HepG2 (cell line): Measurements from ENCODE around the gene SERINC5. TPM values are rescaled to one million over a fixed set of nuclear protein-coding genes. Genes with fewer than 3 reads are reported as not detected.
A peak's percentile ranks its signal among the peaks of the same experiment; 100 is the strongest.

Source experiments
- ATAC-seq: fragments of 200-7000 bp; cut with Tn5 transposase; 3 replicates; pipeline ENCODE4 v1.9.1; 2020; ENCODE audit warnings: mild to moderate bottlenecking, moderate library complexity
- BruUV-seq: library from RNA; stranded (reverse); fragments of 400-500 nt; replicated peaks from 2 replicates; lab custom pipeline; 2021; lab: Mats Ljungman, UMichigan
- CTCF ChIA-PET: fragments of 300-600 bp; formaldehyde crosslinking; extraction: SDS; loops from one replicate; lab custom pipeline; 2021; ENCODE audit warnings: low total read pairs, inconsistent platforms, low intra/inter-chr PET ratio; lab: Yijun Ruan, JAX
- POLR2A ChIA-PET: fragments of 350-600 bp; sonication (Branson Sonifier 250); formaldehyde crosslinking; loops from one replicate; lab custom pipeline; 2020; ENCODE audit warnings: antibody characterized with exemption, inconsistent platforms; lab: Yijun Ruan, JAX
- DNase-seq: peaks from one replicate; pipeline ENCODE4 v3.0.0-alpha.2; 2015; ENCODE audit warnings: low spot score
- FAIRE-seq: peaks from 3 replicates; lab custom pipeline; 2011; peaks lifted over from hg19 to GRCh38; lab: Jason Lieb, UNC
- H2AFZ ChIP-seq: one replicate; pipeline ENCODE4 v1.6.1; 2011; ENCODE audit warnings: low read length, inconsistent platforms
- H3K27ac ChIP-seq: fragments of 300-600 bp; 3 replicates; pipeline ENCODE4 v1.8.0; 2011; ENCODE audit warnings: mixed run types, mild to moderate bottlenecking, mixed read lengths, low read length, inconsistent platforms; ENCODE audit not compliant: insufficient read depth; ENCODE audit errors: extremely low read length
- H3K27me3 ChIP-seq, 2 experiments: fragments of 200-600 bp in 1 of 2; 2 replicates in 1 of 2; 3 replicates in 1 of 2; pipeline versions ENCODE4 v1.6.0 to v1.8.0; 2011; ENCODE audit warnings: low read length in 2 of 2, mild to moderate bottlenecking in 2 of 2, moderate library complexity in 2 of 2, inconsistent platforms in 1 of 2; ENCODE audit not compliant: insufficient read depth in 2 of 2, control insufficient read depth in 1 of 2
- H3K36me3 ChIP-seq, 2 experiments: fragments of 200-600 bp in 1 of 2; replicated peaks in 1 of 2; 2 replicates in 1 of 2; 3 replicates in 1 of 2; pipeline versions ENCODE4 v1.5.1 to v1.8.0; 2011; ENCODE audit warnings: low read length in 2 of 2, inconsistent platforms in 1 of 2; ENCODE audit not compliant: insufficient read depth in 2 of 2, control insufficient read depth in 1 of 2
- H3K4me1 ChIP-seq: 2 replicates; pipeline ENCODE4 v1.5.1; 2012; ENCODE audit warnings: low read length, inconsistent platforms; ENCODE audit not compliant: insufficient read depth
- H3K4me2 ChIP-seq: 2 replicates; pipeline ENCODE4 v1.6.0; 2011; ENCODE audit warnings: low read depth, low read length, inconsistent platforms
- H3K4me3 ChIP-seq, 3 experiments: fragments of 200-600 bp in 1 of 3; sonication (generic), shearing (Covaris generic) in 1 of 3; replicated peaks in 1 of 3; 2 replicates each; pipeline ENCODE4 v1.5.1; 2011 to 2016; ENCODE audit warnings: low read length in 3 of 3, inconsistent platforms in 2 of 3, low read depth in 2 of 3, mild to moderate bottlenecking in 2 of 3, control low read depth in 1 of 3, mixed read lengths in 1 of 3; ENCODE audit not compliant: insufficient read depth in 1 of 3
- H3K79me2 ChIP-seq: one replicate; pipeline ENCODE4 v1.6.1; 2011; ENCODE audit warnings: low read length, inconsistent platforms; ENCODE audit not compliant: insufficient read depth
- H3K9ac ChIP-seq: 2 replicates; pipeline ENCODE4 v1.6.0; 2011; ENCODE audit warnings: mild to moderate bottlenecking, low read depth, low read length, inconsistent platforms; ENCODE audit not compliant: insufficient read depth
- H3K9me3 ChIP-seq: 2 replicates; pipeline ENCODE4 v1.5.1; 2012; ENCODE audit warnings: mild to moderate bottlenecking, low read length
- H4K20me1 ChIP-seq: 2 replicates; pipeline ENCODE4 v1.6.0; 2011; ENCODE audit warnings: inconsistent platforms, mild to moderate bottlenecking, low read length, moderate library complexity; ENCODE audit not compliant: insufficient read depth
- BCL6 ChIP-seq: IDR thresholded peaks from 2 replicates; pipeline ENCODE4 v1.6.1; 2016; ENCODE audit warnings: missing genetic modification reagents, missing compliant biosample characterization
- HNF4A ChIP-seq: sonication (generic); formaldehyde crosslinking; IDR thresholded peaks from 2 replicates; pipeline ENCODE4 v1.4.0; 2020; ENCODE audit warnings: missing genetic modification reagents
- KLF11 ChIP-seq: IDR thresholded peaks from 2 replicates; pipeline ENCODE4 v1.6.1; 2016; ENCODE audit warnings: missing compliant biosample characterization
- MAZ ChIP-seq, 2 experiments: sonication (generic) in 1 of 2; formaldehyde crosslinking in 1 of 2; IDR thresholded peaks; 2 replicates each; pipeline versions ENCODE4 v1.5.0 to v1.6.1; 2012 to 2020; ENCODE audit warnings: low read depth in 2 of 2, mild to moderate bottlenecking in 2 of 2, borderline replicate concordance in 1 of 2, improper control_type of control experiment in 1 of 2, low read length in 1 of 2, missing genetic modification reagents in 1 of 2, moderate library complexity in 1 of 2
- MTF2 ChIP-seq: sonication (generic); formaldehyde crosslinking; IDR thresholded peaks from 2 replicates; pipeline ENCODE4 v1.5.0; 2020; ENCODE audit warnings: missing genetic modification reagents, borderline replicate concordance
- NCOA1 ChIP-seq: sonication (generic); formaldehyde crosslinking; IDR thresholded peaks from 2 replicates; pipeline ENCODE4 v1.9.0; 2021; ENCODE audit warnings: missing genetic modification reagents
- NR2C2 ChIP-seq: sonication (generic); formaldehyde crosslinking; IDR thresholded peaks from 2 replicates; pipeline ENCODE4 v1.4.0; 2020; ENCODE audit warnings: missing genetic modification reagents, mild to moderate bottlenecking, moderate library complexity, borderline replicate concordance
- RARG ChIP-seq: sonication (generic); formaldehyde crosslinking; IDR thresholded peaks from 2 replicates; pipeline ENCODE4 v1.4.0; 2020; ENCODE audit warnings: low read depth, mild to moderate bottlenecking, missing genetic modification reagents
- RBFOX2 ChIP-seq: fragments of 200-400 bp; formaldehyde crosslinking; IDR thresholded peaks from 2 replicates; pipeline ENCODE4 v1.6.1; 2017; ENCODE audit warnings: low read depth, mild to moderate bottlenecking, low read length
- SMARCC2 ChIP-seq: fragments of 450-650 bp; IDR thresholded peaks from 2 replicates; pipeline ENCODE4 v1.6.1; 2017; ENCODE audit warnings: antibody characterized with exemption, mild to moderate bottlenecking
- ZBTB7A ChIP-seq: sonication (generic); formaldehyde crosslinking; IDR thresholded peaks from 2 replicates; pipeline ENCODE4 v1.8.0; 2022; ENCODE audit warnings: mild to moderate bottlenecking, missing genetic modification reagents
- ZNF12 ChIP-seq: sonication (generic); formaldehyde crosslinking; IDR thresholded peaks from 2 replicates; pipeline ENCODE4 v1.5.0; 2020; ENCODE audit warnings: missing genetic modification reagents
- ZNF180 ChIP-seq: sonication (generic); formaldehyde crosslinking; IDR thresholded peaks from 2 replicates; pipeline ENCODE4 v1.4.0; 2020; ENCODE audit warnings: low read depth, missing genetic modification reagents, borderline replicate concordance
- ZNF460 ChIP-seq: sonication (generic); formaldehyde crosslinking; IDR thresholded peaks from 2 replicates; pipeline ENCODE4 v1.5.1; 2020; ENCODE audit warnings: missing genetic modification reagents, mild to moderate bottlenecking, borderline replicate concordance
- ZNF652 ChIP-seq: IDR thresholded peaks from 2 replicates; pipeline ENCODE4 v1.6.1; 2016; ENCODE audit warnings: low read depth, borderline replicate concordance
- ZNF776 ChIP-seq: sonication (generic); formaldehyde crosslinking; IDR thresholded peaks from 2 replicates; pipeline ENCODE4 v1.4.0; 2020; ENCODE audit warnings: mild to moderate bottlenecking, missing genetic modification reagents
- ZNF879 ChIP-seq: sonication (generic); formaldehyde crosslinking; IDR thresholded peaks from 2 replicates; pipeline ENCODE4 v1.8.1; 2023; ENCODE audit warnings: missing genetic modification reagents
- WGBS: methylation state at CpG from one replicate; pipeline ENCODE4 v1.1.6; 2017; ENCODE audit warnings: low lambda C conversion rate; 5-methylcytosine and 5-hydroxymethylcytosine counted together
- in situ Hi-C: cut with HindIII; loops from 2 replicates; pipeline ENCODE4 v1.10.0; 2017; ENCODE audit warnings: low pct_unique_long_range_greater_than_20kb; ENCODE audit not compliant: extremely low pct_ligation_motif_present
- intact Hi-C: fragments of 100-400 bp; cut with micrococcal nuclease; formaldehyde crosslinking; loops from one replicate; pipeline ENCODE4 v1.10.0; 2022; ENCODE audit not compliant: unreplicated experiment
- polyA plus RNA-seq, 8 experiments: library from polyadenylated mRNA; depleted of rRNA in 3 of 8; stranded (reverse) in 7 of 8; unstranded in 1 of 8; fragments of >200 nt; fragmentation: Illumina TruSeq in 4 of 8; extraction: Trizol in 4 of 8; gene quantifications; 2 replicates each; pipeline versions ENCODE4 v1.2.1 to v1.2.3, GENCODE V29; 2011 to 2016; ENCODE audit warnings: low read depth in 4 of 8, missing spikeins in 1 of 8, mixed read lengths in 1 of 8; ENCODE audit not compliant: insufficient read depth in 1 of 8
- total RNA-seq, 5 experiments: library from RNA; depleted of rRNA; stranded (reverse); fragments of >200 nt; fragmentation: Illumina TruSeq; extraction: Trizol; gene quantifications; 2 replicates each; pipeline ENCODE4 v1.2.3, GENCODE V29; 2016; ENCODE audit warnings: low read depth in 1 of 5
- TF ChIP-seq, protein P1 (sequence below): sonication (generic); formaldehyde crosslinking; IDR thresholded peaks from 2 replicates; pipeline ENCODE4 v1.8.0; 2022; ENCODE audit warnings: low read depth, missing genetic modification reagents
- TF ChIP-seq, protein P2 (sequence below): IDR thresholded peaks from 2 replicates; pipeline ENCODE4 v1.6.1; 2016; ENCODE audit warnings: low read depth, control low read depth
- TF ChIP-seq, protein P3 (sequence below): sonication (generic); formaldehyde crosslinking; conservative IDR thresholded peaks from 2 replicates; pipeline ENCODE4 v1.4.0; 2020; ENCODE audit warnings: missing genetic modification reagents

The SERINC5 gene
- total and polyA plus RNA-seq, 2 of the 13 experiments (the other 11 are each of a cell fraction or from before 2014, with no cell fraction given): 17.3 to 22.8 TPM

DNA sequence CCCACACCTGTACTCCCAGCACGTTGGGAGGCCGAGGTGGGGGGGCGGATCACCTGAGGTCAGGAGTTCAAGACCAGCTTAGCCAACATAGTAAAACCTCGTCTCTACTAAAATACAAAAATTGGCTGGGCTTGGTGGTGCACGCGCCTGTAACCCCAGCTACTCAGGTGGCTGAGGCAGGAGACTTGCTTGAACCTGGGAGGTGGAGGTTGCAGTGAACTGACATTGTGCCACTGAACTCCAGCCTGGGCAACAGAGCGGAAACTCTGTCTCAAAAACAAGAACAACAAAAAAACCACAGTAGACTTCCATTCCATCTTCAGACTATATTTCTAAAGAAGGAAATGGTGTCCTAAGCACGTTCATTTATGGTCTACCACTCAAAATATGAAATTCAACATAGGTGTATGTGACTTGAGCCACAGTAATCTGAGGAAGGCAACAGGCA, 14.2 kb upstream of the SERINC5 start (continued):
- TF ChIP-seq ZNF460 (no peak), BCL6 (no peak), ZNF12 (CRISPR knock-in tag) (no peak), NCOA1 (CRISPR knock-in tag) (no peak)

DNA sequence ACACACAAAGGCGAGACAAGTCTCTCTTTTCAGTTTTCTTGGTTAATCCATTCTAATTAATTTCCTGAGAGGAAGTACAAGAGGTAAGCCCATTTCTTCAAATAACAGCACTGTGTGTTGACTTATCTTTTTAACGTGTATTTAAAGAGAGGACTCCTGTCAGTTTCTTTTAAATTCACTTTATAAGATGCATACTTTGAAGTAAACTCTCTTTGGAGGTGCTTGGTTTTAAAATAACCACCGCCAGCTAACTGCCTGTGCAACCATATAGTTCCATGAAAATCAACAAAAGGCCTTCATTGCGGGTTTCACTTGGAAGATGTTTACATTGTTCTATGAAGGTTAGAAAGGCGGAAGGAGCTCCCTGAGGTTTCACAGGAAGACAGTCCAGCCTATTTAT, 13.1 kb upstream of the SERINC5 start:
- Histone ChIP-seq H3K27ac (no peak overlapping the region), H3K4me2 (0 out of 2 replicates have a peak overlapping the region, but pooled peaks have one; percentile 1), H3K36me3 (no peaks in the 10 kb centered on the region), H4K20me1 (no peaks in the 10 kb centered on the region), H3K9me3 (no peaks in the 10 kb centered on the region), H3K4me1 (peaks cover 6% of the 10 kb centered on the region; the same call in 1 of the 2 replicates), H3K9ac (no peak overlapping the region), H2AFZ (no peak overlapping the region), H3K79me2 (no peaks in the 10 kb centered on the region), H3K4me3 (no peak overlapping the region), H3K27me3 (no peaks in the 10 kb centered on the region)
- ChIA-PET POLR2A (interaction anchor here (1.2 kb wide), 1 partner anchor 12 kb away, joined by 3 read pairs; no protein-coding TSS in a partner anchor), CTCF (no interaction called here)
- intact Hi-C loops: no loop called here
- ATAC-seq: no peak
- WGBS: 29% methylated on average over 5 of the region's 5 CpGs
- no peak for DNase-seq
- in situ Hi-C loops: no loop called here
- no peak for FAIRE-seq
- BruUV-seq: no TSS peak
- TF ChIP-seq MAZ (IDR thresholded peaks at IDR 0.05; ENCODE audit: borderline replicate concordance, low read depth, low read length): no peak
- TF ChIP-seq MAZ (CRISPR knock-in tag; IDR thresholded peaks at IDR 0.05; ENCODE audit: low read depth): no peak
- TF ChIP-seq KLF11 (CRISPR knock-in tag): no peak
- no peak for TF ChIP-seq RBFOX2
- TF ChIP-seq, protein P1, sequence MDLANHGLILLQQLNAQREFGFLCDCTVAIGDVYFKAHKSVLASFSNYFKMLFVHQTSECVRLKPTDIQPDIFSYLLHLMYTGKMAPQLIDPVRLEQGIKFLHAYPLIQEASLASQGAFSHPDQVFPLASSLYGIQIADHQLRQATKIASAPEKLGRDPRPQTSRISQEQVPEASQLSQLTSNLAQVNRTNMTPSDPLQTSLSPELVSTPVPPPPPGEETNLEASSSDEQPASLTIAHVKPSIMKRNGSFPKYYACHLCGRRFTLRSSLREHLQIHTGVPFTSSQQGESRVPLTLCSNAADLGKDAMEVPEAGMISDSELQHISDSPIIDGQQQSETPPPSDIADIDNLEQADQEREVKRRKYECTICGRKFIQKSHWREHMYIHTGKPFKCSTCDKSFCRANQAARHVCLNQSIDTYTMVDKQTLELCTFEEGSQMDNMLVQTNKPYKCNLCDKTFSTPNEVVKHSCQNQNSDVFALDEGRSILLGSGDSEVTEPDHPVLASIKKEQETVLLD (CRISPR knock-in tag): no peak
- no peak for TF ChIP-seq MTF2 (CRISPR knock-in tag)
- TF ChIP-seq, protein P2, sequence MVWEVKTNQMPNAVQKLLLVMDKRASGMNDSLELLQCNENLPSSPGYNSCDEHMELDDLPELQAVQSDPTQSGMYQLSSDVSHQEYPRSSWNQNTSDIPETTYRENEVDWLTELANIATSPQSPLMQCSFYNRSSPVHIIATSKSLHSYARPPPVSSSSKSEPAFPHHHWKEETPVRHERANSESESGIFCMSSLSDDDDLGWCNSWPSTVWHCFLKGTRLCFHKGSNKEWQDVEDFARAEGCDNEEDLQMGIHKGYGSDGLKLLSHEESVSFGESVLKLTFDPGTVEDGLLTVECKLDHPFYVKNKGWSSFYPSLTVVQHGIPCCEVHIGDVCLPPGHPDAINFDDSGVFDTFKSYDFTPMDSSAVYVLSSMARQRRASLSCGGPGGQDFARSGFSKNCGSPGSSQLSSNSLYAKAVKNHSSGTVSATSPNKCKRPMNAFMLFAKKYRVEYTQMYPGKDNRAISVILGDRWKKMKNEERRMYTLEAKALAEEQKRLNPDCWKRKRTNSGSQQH (CRISPR knock-in tag): no peak
- no peak for TF ChIP-seq ZNF652 (CRISPR knock-in tag)
- no peak for TF ChIP-seq ZNF776 (CRISPR knock-in tag)
- TF ChIP-seq, protein P3, sequence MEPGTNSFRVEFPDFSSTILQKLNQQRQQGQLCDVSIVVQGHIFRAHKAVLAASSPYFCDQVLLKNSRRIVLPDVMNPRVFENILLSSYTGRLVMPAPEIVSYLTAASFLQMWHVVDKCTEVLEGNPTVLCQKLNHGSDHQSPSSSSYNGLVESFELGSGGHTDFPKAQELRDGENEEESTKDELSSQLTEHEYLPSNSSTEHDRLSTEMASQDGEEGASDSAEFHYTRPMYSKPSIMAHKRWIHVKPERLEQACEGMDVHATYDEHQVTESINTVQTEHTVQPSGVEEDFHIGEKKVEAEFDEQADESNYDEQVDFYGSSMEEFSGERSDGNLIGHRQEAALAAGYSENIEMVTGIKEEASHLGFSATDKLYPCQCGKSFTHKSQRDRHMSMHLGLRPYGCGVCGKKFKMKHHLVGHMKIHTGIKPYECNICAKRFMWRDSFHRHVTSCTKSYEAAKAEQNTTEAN: no peak
- no peak for TF ChIP-seq NR2C2 (CRISPR knock-in tag)
- TF ChIP-seq RARG (CRISPR knock-in tag): no peak
- TF ChIP-seq ZBTB7A (CRISPR knock-in tag): no peak
- TF ChIP-seq ZNF180: no peak
- TF ChIP-seq SMARCC2: no peak
- TF ChIP-seq HNF4A (CRISPR knock-in tag): no peak
- TF ChIP-seq ZNF879 (CRISPR knock-in tag): no peak
